HG03558 (cell line): ENCODE measurements around the gene FOXD1.

Experiments used
- ATAC-seq: cut with Tn5 transposase; IDR thresholded peaks from one replicate; pipeline ENCODE4 v1.9.1; 2021; ENCODE audit warnings: moderate number of reproducible peaks; ENCODE audit not compliant: unreplicated experiment; ENCODE audit errors: extremely low read depth

FOXD1 gene

DNA sequence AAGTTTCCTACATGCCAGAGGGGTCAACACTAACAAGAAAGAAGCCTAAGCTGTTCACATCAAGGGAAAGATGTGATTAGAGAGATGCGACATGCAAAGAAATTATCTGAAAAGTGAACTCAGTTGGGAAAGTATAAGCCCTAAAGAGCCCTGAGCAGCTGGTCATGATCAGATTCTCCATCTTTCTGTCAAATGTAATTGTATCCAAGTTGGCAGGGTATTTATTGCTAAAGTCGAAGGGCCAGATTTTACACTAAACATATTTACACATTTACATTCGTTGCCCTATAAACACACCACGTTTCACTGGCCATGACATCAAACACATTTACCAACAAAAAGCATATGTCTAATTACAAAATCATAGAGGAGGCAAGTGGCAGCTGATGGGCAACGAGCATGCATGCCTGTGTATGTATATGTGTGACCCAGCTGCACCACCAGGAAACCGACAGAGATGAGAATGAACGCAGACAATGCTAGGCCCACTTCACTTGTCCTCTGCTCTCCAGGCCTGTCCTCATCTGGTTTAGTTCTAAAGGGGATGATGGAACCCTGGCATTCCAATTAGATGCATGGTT is 6.3 kb downstream of the FOXD1 start:
- ATAC-seq, result no peak

DNA sequence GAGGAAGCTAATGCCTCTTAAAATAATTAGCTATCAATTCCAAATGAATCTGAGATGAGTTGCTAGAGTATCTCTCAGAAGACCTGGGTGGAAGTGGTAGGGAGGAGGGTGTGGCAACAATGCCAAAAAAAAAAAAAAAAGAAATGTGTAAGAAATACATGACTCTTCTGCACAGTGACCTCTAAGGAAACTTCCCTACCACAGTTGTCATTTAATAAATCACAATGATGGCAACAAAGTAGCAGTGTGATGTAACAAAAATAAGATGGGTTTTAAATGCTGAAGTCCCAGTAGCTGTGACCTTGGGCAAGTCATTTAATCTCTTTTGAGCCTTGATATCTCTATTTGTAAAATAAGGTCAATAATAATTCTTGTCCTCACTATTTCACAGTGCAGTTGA is 7.2 kb downstream of the FOXD1 start:
- no peak for ATAC-seq

DNA sequence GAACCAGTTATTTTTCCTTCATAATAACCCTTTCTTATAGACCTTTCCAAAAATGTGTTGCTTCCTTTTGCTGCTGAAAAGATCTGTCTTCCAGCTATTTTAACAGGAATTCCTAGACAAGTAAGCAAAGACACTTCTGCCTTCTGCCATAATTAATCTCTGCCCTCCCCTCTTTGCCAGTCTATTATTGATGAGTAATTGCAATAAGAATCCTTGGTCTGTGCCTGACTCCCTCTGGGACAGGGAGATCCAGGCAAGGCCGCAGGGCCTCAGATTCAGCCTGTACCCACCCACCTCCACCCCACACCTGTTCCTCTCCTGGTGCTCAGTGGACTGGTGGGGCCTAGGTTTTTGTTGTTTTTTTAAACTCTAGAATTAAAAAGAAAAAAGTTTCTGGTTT is 8.3 kb downstream of the FOXD1 start:
- ATAC-seq, result no peak

DNA sequence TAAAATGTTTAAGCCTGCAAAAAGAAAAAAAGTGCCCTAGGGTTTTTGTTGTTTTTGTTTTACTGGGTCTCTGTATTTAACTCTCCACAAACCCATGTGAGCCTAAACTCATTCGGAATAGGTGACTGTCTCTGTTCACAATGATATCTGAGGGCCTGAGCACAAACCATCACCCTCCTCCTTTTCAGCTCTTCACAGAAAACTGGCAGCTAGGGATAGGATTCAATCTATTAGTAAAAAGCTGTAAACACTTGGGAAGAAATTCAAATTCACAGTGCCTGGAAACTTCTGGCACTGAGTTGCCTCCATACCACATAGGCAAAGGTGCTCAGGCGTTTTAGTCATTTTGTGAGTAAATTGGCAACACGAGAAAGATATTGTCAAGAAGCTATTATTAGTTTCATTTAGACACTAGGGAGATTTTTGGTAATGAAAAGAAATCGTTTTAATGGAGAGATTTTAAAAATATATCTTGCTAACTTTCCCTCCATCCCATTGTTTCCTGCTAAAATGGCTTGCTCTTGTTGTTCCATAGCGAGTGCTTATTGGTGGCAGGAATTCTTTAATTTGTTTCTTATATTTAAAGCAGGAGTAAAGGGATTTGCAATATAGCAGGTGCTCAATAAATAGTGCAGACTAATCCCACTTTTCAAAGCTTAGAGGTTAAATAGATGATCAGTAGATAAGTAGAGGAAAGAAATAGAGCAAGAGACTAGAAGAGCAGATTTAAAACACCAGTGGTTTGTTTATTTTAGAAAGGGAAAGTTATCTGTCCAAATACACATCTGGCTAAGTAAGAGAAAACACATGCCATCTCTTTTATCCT is 9.7 kb downstream of the FOXD1 start:
- ATAC-seq, result no peak

DNA sequence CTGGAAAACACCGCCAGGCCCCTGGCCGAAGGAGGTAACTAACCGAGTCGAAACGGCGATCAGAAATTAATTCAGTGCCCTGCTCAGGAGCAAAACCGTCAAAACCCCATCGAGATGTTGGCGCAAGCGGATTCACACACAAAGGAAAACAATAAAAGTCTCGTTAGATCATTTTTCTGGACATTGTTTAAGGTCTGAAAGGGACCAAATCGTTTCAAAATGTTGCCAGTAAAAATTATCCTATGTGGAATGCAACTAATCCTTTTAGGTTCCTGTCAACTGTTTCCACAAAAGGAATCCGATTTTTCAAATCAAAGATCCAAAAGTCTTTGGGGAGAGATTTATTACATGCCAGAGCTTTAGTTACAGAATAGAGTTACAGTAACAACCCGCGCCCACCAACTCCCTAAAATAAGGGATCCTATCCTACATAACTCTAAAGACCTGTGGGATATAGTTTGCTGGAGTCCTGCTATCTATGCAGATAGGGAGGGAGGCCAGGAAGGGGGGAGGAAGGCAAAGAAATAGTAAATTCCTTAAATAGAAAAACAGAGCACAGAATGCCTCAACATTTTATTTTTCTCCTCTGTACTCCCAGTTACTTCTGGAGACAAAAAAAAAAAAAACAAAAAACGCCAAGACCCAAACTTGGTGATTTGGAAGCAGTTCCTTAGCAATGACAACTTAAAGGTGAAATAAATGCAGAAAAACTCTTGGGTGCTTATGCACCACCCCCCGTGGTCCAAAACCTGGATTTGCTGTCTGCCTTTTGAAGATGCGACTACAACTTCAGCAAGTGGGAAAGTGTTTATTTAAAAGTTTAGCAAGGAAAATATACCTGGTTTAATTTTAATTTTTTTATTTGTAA is 10.6 kb downstream of the FOXD1 start:
- ATAC-seq, result no peak

DNA sequence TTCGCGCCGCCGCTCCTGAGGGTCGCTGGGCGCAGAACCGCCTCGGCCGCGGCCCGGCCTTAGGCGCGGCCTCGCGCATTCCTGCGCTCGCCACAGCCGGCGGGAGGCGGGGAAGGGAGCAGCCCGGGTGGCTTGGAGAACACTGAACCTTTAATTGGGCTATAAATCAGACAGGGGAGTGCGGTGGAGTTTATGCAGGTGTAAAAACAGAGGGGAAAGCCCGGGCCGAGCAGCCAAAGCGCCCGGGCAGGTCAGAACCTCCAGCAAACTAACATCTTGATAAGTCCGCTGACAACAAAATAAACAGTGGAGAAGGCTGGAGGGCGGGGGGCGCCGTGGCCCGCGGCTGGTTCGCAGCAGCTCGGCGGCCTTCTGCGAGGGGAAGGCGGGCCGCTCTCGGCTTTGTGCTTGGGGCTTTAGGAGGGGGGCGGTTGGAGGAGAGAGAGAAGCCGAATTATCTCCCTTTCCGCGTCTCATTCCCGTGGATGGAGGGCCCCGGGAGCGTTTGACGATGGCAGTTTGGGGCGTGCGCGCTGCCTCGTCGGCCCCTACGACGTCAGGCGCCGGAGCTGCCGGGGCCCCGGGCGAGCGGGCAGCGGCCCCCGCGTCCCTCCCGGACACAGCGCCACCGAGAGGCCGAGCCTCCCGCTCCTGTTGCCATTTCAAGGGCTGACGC is 11.3 kb downstream of the FOXD1 start:
- no peak for ATAC-seq

DNA sequence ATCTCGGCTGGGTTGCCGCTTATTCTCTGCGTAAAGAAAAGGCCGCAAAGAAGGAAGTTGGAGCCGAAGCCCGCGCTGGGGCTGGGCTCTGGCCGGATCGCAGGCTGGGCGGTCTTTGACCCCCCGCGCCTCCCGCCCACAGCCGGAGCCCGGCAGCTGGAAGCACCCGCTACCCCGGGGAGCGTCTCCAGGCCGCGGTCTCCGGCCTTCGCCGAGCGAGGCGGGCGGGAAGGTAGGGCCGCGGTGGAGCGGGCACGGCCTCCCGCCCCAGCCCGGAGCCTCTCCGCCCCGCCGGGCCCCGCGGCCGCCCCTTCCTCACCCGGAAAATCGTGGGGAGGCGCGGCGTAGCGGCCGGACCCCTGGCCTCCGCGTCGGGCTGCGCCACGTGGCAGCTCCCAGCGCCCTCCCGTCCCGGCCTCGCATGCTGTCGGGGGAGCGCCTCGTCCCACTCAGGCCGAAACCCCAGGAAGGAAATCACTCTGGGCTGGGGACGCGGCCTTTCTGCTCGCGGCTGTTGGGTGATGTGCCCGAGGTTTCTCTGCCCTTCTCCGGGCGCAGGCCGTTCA is 12.0 kb downstream of the FOXD1 start:
- no peak for ATAC-seq

DNA sequence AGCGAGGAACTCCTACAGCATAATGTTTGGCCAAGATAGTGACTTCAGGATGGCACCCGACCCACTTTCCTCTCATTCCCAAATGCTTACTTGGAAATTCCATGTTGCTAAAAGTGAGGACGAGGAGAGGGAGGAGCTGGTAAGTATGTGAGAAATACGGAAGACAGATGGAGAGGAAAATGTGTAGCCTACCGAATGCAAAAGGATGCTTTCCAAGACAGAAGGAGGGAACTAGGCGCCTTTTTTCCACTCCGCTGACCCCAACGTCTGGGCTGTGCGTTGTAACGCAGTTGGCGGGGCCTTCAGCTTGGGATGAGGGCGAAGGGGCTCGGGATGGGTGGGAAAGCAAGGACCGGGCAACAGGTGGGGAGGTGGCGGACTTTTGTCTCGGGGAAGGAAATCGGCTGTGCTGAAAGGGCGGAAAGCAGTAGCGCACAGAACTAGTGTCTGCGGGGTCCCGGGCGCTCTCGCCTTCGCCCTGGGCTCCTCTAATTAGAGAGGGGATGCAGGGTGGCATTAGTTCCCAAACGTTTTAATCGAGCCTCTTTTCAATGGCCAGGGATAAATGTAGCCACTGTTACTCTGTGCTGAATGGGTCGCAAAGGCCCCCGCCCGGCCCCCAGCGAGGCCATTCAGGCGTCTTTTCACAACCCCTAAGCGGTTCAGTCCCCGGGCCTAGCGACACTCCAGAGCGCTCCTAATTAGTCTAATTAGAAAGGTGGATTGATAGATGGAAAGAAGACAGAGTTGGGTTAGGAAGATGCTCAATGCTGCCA is 12.6 kb downstream of the FOXD1 start:
- no peak for ATAC-seq

DNA sequence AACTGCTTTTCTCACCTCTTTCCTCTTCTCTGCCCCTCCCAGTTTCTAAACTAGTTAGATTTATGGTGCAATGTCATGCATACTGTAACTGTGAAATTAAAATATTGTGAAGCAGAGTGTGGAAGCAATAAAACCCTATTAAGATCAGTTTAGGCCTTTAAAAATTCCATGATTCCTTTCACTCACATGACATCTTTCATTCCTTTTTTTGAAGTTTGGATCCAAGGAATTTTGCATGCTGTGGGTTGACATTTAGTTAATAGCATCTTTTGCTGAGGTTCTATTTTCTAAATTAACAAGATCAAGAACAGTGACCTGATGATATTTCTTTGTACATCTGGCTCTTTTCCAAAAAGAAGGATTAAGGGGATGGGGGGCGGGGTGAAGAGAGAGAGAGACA is 13.7 kb downstream of the FOXD1 start:
- no peak for ATAC-seq

DNA sequence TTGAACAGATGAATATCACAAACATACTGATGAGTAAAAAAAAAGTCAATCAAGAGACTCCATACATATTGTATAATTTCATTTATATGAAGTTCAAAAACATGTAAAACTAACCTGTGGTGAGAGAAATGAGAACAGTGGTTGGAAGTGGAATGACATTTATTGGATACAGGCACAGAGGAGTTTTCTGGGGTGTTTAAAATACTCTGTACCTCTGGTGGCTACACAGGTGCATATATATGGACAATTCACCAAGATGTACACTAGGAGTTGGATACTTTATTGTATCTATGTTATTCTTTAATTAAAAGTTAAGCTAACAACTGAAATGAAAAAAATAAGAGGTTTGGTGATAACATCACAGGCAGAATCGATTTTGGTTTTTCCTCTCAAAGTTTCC is 14.1 kb downstream of the FOXD1 start:
- no peak for ATAC-seq

DNA sequence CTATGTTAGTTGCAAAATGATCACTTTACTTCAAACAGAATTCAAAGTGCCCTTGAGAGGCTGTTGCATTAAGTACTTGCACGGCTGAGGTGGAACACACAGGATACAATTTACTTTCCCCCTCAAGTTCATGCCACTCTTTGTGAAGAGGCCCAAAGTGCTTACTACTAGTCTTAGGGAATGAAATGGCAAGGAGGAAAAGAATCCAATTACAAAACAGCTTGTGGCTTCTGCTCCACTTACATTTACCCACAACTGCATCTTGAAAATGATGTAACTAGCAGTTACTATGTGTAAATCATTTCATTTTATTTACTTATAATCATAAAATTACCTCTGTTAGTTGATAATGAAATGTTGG is 14.6 kb downstream of the FOXD1 start:
- no peak for ATAC-seq

DNA sequence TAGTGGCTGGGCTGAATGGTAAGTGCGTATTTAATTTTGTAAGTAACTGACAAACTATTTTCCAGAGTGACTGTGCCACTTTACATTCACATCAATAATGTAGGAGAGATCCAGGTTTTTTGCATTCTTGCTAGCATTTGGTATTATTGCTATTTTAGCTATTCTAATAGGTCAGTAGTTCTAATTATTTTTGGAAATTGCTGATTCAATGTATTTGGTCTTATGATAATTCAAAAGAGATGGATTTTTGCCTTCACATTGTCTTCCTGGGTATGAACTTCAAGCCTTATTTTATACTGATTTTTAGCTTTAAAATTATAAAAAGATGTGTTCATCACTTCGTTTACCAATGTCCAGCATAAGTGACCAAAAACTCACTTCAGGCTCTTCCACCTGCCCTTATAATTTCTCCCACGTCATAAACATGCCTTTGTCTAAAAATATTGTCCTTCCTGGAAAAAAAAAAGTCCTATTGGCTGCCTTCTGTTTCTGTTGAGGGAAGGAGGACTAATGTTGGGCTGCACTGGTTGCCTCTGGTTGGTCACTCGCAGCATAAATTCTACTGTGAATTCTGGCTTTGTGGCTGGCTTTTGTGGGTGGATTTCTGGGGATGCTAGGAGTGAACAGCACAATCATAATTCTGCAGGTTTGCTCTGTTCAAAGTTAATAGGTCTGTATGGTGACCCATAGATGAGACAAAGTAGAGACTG is 15.2 kb downstream of the FOXD1 start:
- ATAC-seq, result no peak

DNA sequence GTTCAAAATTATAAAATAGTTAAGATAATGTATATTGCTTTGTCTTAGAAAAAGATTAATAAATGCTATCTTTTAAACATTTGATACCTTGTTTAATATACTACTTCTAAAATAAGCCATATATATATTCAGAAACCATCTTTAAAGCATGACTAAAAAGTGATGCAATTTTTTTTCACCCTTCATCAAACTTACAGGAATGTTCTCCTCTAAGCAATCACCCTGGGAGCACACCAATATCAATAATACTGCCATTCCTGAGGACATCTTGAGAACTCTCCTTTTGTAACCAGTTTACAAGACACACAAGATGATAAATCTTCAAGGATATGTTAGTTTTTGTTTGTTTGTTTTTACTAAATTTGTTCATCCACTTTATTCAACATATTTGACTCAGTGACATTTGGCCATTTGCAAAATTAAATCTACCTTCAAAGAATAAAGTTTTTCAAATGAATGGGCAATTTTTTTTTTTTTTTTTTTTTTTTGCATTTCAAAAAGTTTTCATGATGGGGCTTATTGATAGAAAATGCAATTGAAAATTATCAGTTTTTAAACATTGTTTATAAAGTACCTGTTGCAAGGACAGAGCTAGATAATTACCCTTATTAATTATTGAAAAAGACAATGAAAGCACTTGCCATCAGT is 17.2 kb downstream of the FOXD1 start:
- no peak for ATAC-seq

DNA sequence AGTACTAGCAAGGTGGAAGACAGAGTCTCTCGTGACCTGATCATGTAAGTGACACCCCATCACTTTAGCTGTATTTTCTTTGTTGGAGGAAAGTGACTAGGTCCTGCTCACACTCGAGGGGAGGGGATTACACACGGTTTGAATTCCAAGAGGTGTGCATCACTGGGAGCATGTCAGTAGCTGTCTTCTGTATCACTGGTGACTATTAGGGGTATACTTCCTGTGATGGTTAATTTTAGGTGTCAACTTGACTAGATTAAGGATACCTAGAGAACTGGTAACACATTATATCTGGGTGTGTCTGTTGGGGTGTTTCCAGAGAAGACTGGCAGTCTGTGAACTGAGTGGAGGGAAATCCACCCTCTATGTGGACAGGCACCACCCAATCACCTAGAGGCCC is 22.5 kb downstream of the FOXD1 start:
- ATAC-seq, result no peak

DNA sequence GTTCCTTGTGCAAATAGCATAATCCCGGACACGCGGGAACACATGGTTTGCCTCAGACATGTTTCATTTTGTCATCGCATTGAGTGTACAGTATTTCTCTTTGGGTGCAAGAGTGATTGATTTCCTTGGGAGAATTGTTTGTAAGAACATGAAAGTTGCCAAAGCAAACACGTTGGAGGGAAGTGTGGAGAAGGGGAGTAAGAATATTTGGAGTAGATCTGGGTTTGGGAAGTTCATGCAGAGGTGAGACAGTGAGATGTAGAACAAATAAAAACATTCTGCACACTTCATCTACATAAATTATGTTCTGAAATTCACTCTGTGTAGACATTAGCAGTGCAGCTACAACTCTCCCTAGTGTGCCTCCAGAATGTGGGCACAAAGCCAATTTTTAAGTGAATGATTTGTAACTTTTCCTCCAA is 24.0 kb downstream of the FOXD1 start:
- no peak for ATAC-seq

DNA sequence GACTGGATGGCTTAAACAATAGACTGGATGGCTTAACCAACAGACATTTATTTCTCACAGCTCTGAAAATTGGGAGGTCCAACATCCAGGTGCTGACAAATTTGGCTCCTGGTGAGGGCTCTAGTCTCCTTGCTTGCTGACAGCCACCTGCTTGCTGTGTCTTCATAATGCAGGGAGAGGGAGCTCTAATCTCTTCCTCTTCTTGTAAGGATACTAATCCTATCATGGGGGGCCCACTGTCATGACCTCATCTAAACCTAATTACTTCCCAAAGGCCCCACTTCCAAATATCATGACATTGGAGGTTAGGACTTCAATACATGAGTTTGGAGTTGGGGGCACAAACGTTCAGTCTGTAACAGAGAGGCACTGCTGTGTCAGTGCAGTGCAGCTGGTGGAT is 26.4 kb downstream of the FOXD1 start:
- no peak for ATAC-seq

DNA sequence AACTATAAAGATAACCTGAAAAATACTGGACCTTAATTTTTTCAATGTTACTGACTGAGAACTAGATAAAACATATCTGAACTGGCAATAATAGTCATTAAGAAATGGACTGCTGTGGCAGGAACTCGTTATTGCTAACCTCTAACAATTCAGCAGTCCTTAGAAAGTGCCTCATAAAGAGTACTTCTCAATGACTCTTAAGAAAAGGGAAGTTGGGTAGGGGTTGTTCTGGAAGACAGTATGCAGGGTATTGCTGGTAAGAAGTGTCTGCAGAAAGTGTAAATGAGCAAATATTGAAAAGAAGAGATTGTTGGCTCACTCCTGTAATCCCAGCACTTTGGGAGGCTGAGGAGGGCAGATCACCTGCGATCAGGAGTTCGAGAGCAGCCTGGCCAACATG is 27.9 kb downstream of the FOXD1 start:
- ATAC-seq, result no peak
